Measurements from ENCODE around the gene STAP1. TPM values are rescaled to one million over a fixed set of nuclear protein-coding genes. Genes with fewer than 3 reads are reported as not detected.

The STAP1 gene, protein sequence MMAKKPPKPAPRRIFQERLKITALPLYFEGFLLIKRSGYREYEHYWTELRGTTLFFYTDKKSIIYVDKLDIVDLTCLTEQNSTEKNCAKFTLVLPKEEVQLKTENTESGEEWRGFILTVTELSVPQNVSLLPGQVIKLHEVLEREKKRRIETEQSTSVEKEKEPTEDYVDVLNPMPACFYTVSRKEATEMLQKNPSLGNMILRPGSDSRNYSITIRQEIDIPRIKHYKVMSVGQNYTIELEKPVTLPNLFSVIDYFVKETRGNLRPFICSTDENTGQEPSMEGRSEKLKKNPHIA
- total RNA-seq = under 1 TPM in 2 of 4 donors, not detected in 2; 0.42 to 0.44 TPM

DNA sequence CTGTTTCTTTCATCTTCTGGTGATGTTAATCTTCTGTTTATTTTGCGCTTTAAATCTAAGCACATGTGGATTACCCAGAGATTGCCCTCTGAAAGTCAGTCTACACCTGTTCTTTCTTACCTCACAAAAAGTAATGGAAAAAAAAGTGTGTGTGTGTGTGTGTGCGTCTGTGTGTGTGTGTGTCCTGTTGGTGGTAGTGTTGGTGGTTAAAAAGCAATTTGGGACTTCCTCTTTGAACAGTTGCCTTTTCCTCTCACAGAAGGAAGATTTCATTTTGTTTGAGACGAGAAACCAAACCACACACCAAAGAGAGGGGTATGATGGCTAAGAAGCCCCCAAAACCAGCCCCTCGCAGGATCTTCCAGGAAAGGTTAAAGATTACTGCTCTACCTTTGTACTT, at the start of gene STAP1:
TSS of gene STAP1 (plus strand) at position 235 of the 400 bp plus-strand sequence. CDS start at position 318, 83 bp downstream.
- Histone ChIP-seq H3K9me3 (no peaks in the 10 kb centered on the region), H3K36me3 (no peaks in the 10 kb centered on the region), H3K27ac (no peak within 1 kb of the TSS), H3K27me3 (no peaks in the 10 kb centered on the region), H3K4me1 (no peaks in the 10 kb centered on the region), H3K4me3 (peak within 1 kb of the TSS in 1 of 4 donors; percentile 31)
- no peak for DNase-seq (ENCODE audit: low spot score in 2 of 2)
- 75 to 80% methylated on average over 4 of the region's 4 CpGs for WGBS, 2 donors
- no peak for TF ChIP-seq EP300 (IDR thresholded peaks at IDR 0.05)
- TF ChIP-seq, protein P1, sequence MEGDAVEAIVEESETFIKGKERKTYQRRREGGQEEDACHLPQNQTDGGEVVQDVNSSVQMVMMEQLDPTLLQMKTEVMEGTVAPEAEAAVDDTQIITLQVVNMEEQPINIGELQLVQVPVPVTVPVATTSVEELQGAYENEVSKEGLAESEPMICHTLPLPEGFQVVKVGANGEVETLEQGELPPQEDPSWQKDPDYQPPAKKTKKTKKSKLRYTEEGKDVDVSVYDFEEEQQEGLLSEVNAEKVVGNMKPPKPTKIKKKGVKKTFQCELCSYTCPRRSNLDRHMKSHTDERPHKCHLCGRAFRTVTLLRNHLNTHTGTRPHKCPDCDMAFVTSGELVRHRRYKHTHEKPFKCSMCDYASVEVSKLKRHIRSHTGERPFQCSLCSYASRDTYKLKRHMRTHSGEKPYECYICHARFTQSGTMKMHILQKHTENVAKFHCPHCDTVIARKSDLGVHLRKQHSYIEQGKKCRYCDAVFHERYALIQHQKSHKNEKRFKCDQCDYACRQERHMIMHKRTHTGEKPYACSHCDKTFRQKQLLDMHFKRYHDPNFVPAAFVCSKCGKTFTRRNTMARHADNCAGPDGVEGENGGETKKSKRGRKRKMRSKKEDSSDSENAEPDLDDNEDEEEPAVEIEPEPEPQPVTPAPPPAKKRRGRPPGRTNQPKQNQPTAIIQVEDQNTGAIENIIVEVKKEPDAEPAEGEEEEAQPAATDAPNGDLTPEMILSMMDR (IDR thresholded peaks at IDR 0.05) = no peak
- TF ChIP-seq POLR2A (IDR thresholded peaks at IDR 0.05) = no peak

DNA sequence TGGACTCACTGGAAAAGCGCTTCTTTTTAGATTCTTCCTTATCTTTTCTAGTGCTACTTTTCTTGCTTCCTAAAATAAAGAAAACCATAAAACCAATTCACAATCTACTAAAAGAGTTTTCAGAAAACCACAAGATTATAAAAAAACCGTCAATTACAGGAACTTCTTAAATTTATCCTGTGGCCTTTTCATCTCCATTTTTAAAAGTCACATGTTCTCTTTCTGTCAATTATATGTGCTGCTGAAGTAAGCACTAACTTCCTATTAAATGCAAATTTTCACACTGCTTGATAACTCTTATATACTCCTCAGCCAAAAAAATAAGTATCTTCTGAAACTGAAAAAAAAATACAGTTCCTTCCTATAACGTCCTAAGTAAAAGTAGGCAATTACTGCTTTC, 46.0 kb upstream of the STAP1 start:
- TF ChIP-seq, protein P1 (IDR thresholded peaks at IDR 0.05) = no peak
- TF ChIP-seq EP300 (IDR thresholded peaks at IDR 0.05) (no peak), POLR2A (IDR thresholded peaks at IDR 0.05) (no peak)
- no peaks in the 10 kb centered on the region for H3K27me3 ChIP-seq
- H3K9me3 ChIP-seq = no peaks in the 10 kb centered on the region
- no peaks in the 10 kb centered on the region for H3K4me1 ChIP-seq
- DNase-seq (ENCODE audit: low spot score in 2 of 2) = no peak
- H3K4me3 ChIP-seq = no peak overlapping the region
- H3K27ac ChIP-seq = no peak overlapping the region
- H3K36me3 ChIP-seq = peaks cover 0 to 72% (median 0%) of the 10 kb centered on the region in 3 donors
- 82 to 85% methylated on average over 3 of the region's 3 CpGs for WGBS, 2 donors

DNA sequence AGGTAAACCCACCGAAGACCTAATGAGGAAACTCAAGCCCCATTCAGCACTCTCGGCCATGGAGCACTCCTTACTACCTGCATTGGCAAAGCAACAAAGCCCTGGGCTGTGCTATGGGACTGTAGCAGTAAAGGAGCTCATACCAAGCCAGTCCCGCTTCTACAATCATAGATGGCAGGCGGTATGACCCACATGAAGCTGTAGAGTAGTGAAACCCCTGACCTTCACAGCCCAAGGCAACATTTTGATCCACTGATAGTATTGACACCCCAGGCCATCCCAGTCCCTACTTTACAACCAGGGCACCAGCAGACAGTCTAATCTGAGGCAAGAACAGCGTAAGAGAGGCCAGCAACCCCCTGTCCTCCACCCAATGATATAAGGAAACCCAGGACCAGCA, 38.4 kb upstream of the STAP1 start:
- Histone ChIP-seq H3K27me3 (no peaks in the 10 kb centered on the region), H3K27ac (no peak overlapping the region), H3K36me3 (peaks cover 0 to 50% (median 0%) of the 10 kb centered on the region in 3 donors), H3K4me3 (no peak overlapping the region), H3K4me1 (peaks cover 0 to 4% (median 0%) of the 10 kb centered on the region in 4 donors), H3K9me3 (no peaks in the 10 kb centered on the region)
- no peak for TF ChIP-seq EP300 (IDR thresholded peaks at IDR 0.05)
- DNase-seq (ENCODE audit: low spot score in 2 of 2) = no peak
- WGBS, 2 donors = 91 to 100% methylated on average over 5 of the region's 5 CpGs

DNA sequence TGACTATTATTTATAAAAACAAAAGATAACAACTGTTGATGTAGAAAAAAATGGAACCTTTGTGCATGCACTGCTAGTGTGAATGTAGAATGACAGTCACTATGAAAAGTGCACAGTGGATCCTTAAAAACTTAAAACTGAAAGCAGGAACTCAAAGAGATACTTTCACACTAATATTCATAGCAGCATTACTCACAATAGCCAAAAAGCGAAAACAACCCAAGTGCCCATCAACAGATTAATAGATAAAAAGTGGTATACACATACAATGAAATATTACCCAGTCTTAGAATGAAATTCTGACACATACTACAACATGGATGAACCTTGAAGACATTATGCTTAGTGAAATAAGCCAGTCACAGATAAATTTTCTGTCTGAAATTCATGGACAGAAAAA, 37.0 kb upstream of the STAP1 start:
- no peak overlapping the region for H3K4me3 ChIP-seq
- WGBS, 2 donors = 89 to 96% methylated on average over 1 of the region's 1 CpG

DNA sequence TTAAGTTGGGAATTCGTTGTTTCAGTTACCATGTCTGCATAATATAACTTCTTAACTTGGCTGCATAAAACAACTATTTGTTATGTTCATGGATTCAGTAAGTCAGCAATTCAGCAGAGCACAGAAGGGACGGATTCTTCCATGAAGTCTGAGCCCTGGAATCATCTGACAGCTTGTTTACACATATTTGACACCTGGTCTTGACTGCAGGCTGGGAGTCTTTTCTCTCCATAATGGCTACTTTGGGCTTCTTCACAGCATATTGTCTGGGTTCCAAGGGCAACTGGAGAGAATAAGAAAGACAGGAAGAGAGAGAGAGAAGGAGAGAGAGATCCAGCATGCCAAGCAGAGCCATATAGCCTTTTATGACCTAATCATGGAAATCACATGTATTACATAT, 36.3 kb upstream of the STAP1 start:
- Histone ChIP-seq H3K9me3 (no peaks in the 10 kb centered on the region), H3K36me3 (peaks cover 0 to 39% (median 0%) of the 10 kb centered on the region in 3 donors), H3K4me3 (no peak overlapping the region), H3K4me1 (peaks cover 0 to 4% (median 0%) of the 10 kb centered on the region in 4 donors), H3K27me3 (no peaks in the 10 kb centered on the region), H3K27ac (no peak overlapping the region)
- TF ChIP-seq, protein P1 (IDR thresholded peaks at IDR 0.05) = no peak
- no peak for TF ChIP-seq POLR2A (IDR thresholded peaks at IDR 0.05)
- TF ChIP-seq EP300 (IDR thresholded peaks at IDR 0.05) = no peak
- WGBS, 2 donors = 56 to 59% methylated on average over 2 of the region's 2 CpGs
- DNase-seq (ENCODE audit: low spot score in 2 of 2) = no peak

More for the DNA sequence above, 37.0 kb upstream of the STAP1 start:
- Histone ChIP-seq H3K36me3 (peaks cover 0 to 43% (median 0%) of the 10 kb centered on the region in 3 donors), H3K27ac (no peak overlapping the region), H3K27me3 (no peaks in the 10 kb centered on the region), H3K9me3 (no peaks in the 10 kb centered on the region), H3K4me1 (peaks cover 0 to 4% (median 0%) of the 10 kb centered on the region in 4 donors)
- TF ChIP-seq, protein P1 (IDR thresholded peaks at IDR 0.05) = no peak
- TF ChIP-seq EP300 (IDR thresholded peaks at IDR 0.05) = no peak
- no peak for TF ChIP-seq POLR2A (IDR thresholded peaks at IDR 0.05)
- no peak for DNase-seq (ENCODE audit: low spot score in 2 of 2)
